NCI-H82 (cell line): ENCODE data around the gene PTPRM.

Experiments used
- DNase-seq: peaks from one replicate; lab custom pipeline; 2025; lab: John Stamatoyannopoulos, UW

PTPRM gene

GRCh38 chr18:8397034-8397433 lies 829.9 kb downstream of the PTPRM start:
- DNase-seq, result no peak

GRCh38 chr18:8399138-8399537 lies 832.0 kb downstream of the PTPRM start:
- no peak for DNase-seq

- no peak for DNase-seq
Observed at GRCh38 chr18:8400193-8400752, 833.2 kb downstream of the PTPRM start.

GRCh38 chr18:8400825-8401224 lies 833.7 kb downstream of the PTPRM start:
- no peak for DNase-seq

- DNase-seq, result no peak
Observed at GRCh38 chr18:8401606-8402005, 834.5 kb downstream of the PTPRM start.

- DNase-seq, result no peak
Observed at GRCh38 chr18:8402237-8402636, 835.1 kb downstream of the PTPRM start.

GRCh38 chr18:8403713-8404112 lies 836.6 kb downstream of the PTPRM start:
- no peak for DNase-seq

GRCh38 chr18:8406186-8406867 lies 839.2 kb downstream of the PTPRM start:
- DNase-seq, result no peak

- no peak for DNase-seq
Observed at GRCh38 chr18:8406868-8407250, 839.7 kb downstream of the PTPRM start.

GRCh38 chr18:8409151-8409550 lies 842.0 kb downstream of the PTPRM start:
- DNase-seq, result no peak

GRCh38 chr18:8411492-8411891 lies 844.4 kb downstream of the PTPRM start:
- DNase-seq, result no peak

- DNase-seq, result no peak
Observed at GRCh38 chr18:8412117-8412516, 845.0 kb downstream of the PTPRM start.

GRCh38 chr18:8413189-8413588 lies 846.1 kb downstream of the PTPRM start:
- no peak for DNase-seq

- DNase-seq, result no peak
Observed at GRCh38 chr18:8413751-8414150, 846.6 kb downstream of the PTPRM start.

- no peak for DNase-seq
Observed at GRCh38 chr18:8416212-8417019, 849.3 kb downstream of the PTPRM start.

- no peak for DNase-seq
Observed at GRCh38 chr18:8422391-8422790, 855.3 kb downstream of the PTPRM start.

- no peak for DNase-seq
Observed at GRCh38 chr18:8423051-8423557, 856.0 kb downstream of the PTPRM start.

GRCh38 chr18:8424481-8424880 lies 857.4 kb downstream of the PTPRM start:
- no peak for DNase-seq

GRCh38 chr18:8424917-8425725 lies 858.0 kb downstream of the PTPRM start:
- DNase-seq, result no peak

GRCh38 chr18:8426401-8426800 lies 859.3 kb downstream of the PTPRM start:
- peak; percentile 58 for DNase-seq

- no peak for DNase-seq
Observed at GRCh38 chr18:8427339-8427738, 860.2 kb downstream of the PTPRM start.

- DNase-seq, result no peak
Observed at GRCh38 chr18:8428951-8429350, 861.8 kb downstream of the PTPRM start.
